SH-SY5Y (cell line): Measurements from ENCODE around the gene FOXP1.

Experiments used
- GATA2 ChIP-seq: IDR thresholded peaks from 2 replicates; pipeline ENCODE4 v1.6.1; 2011; ENCODE audit warnings: mild to moderate bottlenecking, low read depth, low read length
- GATA3 ChIP-seq: IDR thresholded peaks from 2 replicates; pipeline ENCODE4 v1.6.1; 2011; ENCODE audit warnings: low read depth, mild to moderate bottlenecking, low read length, moderate library complexity

DNA sequence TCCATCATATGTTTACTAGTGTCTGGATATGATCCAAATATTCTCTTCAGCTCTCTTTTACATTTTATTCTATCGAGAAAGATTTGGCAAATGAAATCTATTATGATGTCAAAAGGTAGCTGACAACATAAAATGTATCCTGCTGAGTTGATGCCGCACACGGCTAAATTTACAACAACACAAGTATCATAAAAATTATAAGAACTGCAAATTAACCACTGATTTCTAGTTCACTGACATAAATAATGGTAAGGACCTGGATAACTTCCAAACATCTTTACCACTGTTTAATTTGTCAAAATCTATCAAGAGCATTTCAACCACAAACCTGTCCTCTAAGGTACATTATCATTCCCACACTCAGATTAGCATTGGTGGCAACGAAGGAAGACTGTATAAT, 244.5 kb downstream of the FOXP1 start:
- TF ChIP-seq GATA3: no peak
- TF ChIP-seq GATA2: no peak
